Measurements from ENCODE around the gene MN1.

Gene MN1

DNA sequence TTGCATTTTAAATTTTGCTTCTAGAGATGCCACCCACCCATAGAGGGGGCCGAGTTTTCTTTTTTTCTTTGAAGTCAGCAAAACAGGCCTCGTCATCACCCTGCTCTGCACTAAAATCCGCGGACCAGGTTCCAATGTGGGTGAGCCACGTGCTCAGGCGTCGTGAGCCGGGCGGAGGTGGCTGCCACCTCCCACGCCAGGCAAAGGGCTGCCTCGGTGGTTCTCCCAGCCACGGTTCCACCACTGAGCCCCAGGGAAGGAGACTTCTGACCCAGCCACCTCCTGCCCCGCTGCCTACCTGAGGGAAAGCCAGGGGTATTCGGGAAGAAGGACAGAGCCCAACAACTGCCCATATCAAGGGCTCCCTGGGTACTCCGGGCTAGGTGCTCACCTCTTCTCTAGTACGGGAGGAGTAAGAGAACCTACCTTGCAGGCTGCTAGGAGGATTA is 45.3 kb downstream of the MN1 start:
- no peak overlapping the region for H3K4me3 ChIP-seq (ENCODE audit: low read depth, low read length)
- no peak overlapping the region for H3K4me2 ChIP-seq (ENCODE audit: low read length)
- no peaks in the 10 kb centered on the region for H3K27me3 ChIP-seq (ENCODE audit: control insufficient read depth, insufficient read depth, low read length)
- H3K4me1 ChIP-seq: no peaks in the 10 kb centered on the region
- TF ChIP-seq, protein P1, sequence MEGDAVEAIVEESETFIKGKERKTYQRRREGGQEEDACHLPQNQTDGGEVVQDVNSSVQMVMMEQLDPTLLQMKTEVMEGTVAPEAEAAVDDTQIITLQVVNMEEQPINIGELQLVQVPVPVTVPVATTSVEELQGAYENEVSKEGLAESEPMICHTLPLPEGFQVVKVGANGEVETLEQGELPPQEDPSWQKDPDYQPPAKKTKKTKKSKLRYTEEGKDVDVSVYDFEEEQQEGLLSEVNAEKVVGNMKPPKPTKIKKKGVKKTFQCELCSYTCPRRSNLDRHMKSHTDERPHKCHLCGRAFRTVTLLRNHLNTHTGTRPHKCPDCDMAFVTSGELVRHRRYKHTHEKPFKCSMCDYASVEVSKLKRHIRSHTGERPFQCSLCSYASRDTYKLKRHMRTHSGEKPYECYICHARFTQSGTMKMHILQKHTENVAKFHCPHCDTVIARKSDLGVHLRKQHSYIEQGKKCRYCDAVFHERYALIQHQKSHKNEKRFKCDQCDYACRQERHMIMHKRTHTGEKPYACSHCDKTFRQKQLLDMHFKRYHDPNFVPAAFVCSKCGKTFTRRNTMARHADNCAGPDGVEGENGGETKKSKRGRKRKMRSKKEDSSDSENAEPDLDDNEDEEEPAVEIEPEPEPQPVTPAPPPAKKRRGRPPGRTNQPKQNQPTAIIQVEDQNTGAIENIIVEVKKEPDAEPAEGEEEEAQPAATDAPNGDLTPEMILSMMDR (IDR thresholded peaks at IDR 0.05): no peak
- no peak overlapping the region for H3K9ac ChIP-seq
- H3K27ac ChIP-seq: no peak overlapping the region
- no peaks in the 10 kb centered on the region for H3K9me3 ChIP-seq (ENCODE audit: control insufficient read depth, low read length)
- H3K36me3 ChIP-seq (ENCODE audit: control insufficient read depth, insufficient read depth, low read length): no peaks in the 10 kb centered on the region
- no peak overlapping the region for H2AFZ ChIP-seq
- no peaks in the 10 kb centered on the region for H3K79me2 ChIP-seq

DNA sequence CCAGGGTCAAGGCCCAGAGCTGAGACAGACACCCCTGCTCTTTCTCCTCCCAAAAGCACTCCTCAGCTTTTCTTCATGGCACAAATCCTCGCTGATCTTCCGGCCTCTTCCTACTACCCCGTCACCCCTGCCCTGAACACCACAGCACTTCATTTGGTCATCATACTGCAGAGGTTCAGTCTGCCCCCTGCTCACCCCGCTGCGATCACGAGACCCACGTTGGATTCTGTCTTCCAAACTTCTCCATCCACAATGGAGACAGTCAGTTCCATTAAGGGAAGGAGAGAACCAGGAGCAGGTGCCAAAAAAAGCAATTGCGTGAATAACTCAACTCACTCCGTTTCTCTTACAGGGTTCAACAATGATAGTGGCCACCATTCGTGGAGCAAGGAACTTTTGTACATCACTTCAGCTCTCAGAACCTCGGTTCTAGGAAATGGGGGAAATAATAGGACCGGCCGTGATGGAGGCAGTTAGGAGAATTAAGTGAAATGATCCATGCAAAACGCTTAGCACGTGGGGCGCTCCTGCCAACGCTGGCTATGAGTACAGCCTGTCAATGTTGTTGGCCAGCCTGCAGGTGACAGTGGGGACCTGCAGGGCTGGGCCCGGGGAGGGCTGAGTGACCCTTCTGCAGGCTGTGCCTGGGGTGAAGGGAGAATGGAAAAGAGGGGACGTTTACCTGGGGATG is 45.9 kb downstream of the MN1 start:
- no peaks in the 10 kb centered on the region for H3K9me3 ChIP-seq (ENCODE audit: control insufficient read depth, low read length)
- H3K9ac ChIP-seq: no peak overlapping the region
- H3K27me3 ChIP-seq (ENCODE audit: control insufficient read depth, insufficient read depth, low read length): no peaks in the 10 kb centered on the region
- no peak overlapping the region for H3K27ac ChIP-seq
- H3K79me2 ChIP-seq: no peaks in the 10 kb centered on the region
- TF ChIP-seq, protein P1 (IDR thresholded peaks at IDR 0.05): no peak
- H3K4me2 ChIP-seq (ENCODE audit: low read length): no peak overlapping the region
- H3K36me3 ChIP-seq (ENCODE audit: control insufficient read depth, insufficient read depth, low read length): no peaks in the 10 kb centered on the region
- H3K4me3 ChIP-seq (ENCODE audit: low read depth, low read length): no peak overlapping the region
- no peaks in the 10 kb centered on the region for H3K4me1 ChIP-seq
- no peak overlapping the region for H2AFZ ChIP-seq

- Histone ChIP-seq H3K4me1 (no peaks in the 10 kb centered on the region), H3K27ac (no peak overlapping the region), H3K9ac (no peak overlapping the region)
Measured at GRCh38 chr22:27754888-27755480, 46.6 kb downstream of the MN1 start.

GRCh38 chr22:27754247-27754887 is 47.2 kb downstream of the MN1 start:
- H3K27ac ChIP-seq: no peak overlapping the region
- H3K4me1 ChIP-seq: no peaks in the 10 kb centered on the region
- TF ChIP-seq, protein P1 (IDR thresholded peaks at IDR 0.05): no peak
- no peaks in the 10 kb centered on the region for H3K79me2 ChIP-seq
- no peak overlapping the region for H2AFZ ChIP-seq
- H3K4me3 ChIP-seq (ENCODE audit: low read depth, low read length): no peak overlapping the region
- H3K9ac ChIP-seq: no peak overlapping the region
- H3K4me2 ChIP-seq (ENCODE audit: low read length): no peak overlapping the region
- no peaks in the 10 kb centered on the region for H3K9me3 ChIP-seq (ENCODE audit: control insufficient read depth, low read length)
- no peaks in the 10 kb centered on the region for H3K36me3 ChIP-seq (ENCODE audit: control insufficient read depth, insufficient read depth, low read length)
- no peaks in the 10 kb centered on the region for H3K27me3 ChIP-seq (ENCODE audit: control insufficient read depth, insufficient read depth, low read length)

More at GRCh38 chr22:27754888-27755480, 46.6 kb downstream of the MN1 start:
- Histone ChIP-seq H3K4me3 (ENCODE audit: low read depth, low read length) (no peak overlapping the region), H3K9me3 (ENCODE audit: control insufficient read depth, low read length) (no peaks in the 10 kb centered on the region), H2AFZ (no peak overlapping the region), H3K4me2 (ENCODE audit: low read length) (no peak overlapping the region), H3K27me3 (ENCODE audit: control insufficient read depth, insufficient read depth, low read length) (no peaks in the 10 kb centered on the region), H3K79me2 (no peaks in the 10 kb centered on the region), H3K36me3 (ENCODE audit: control insufficient read depth, insufficient read depth, low read length) (no peaks in the 10 kb centered on the region)
- TF ChIP-seq, protein P1 (IDR thresholded peaks at IDR 0.05): no peak
